Activated T-helper 17 cell treated with anti-CD3 and anti-CD28 coated beads, Interleukin-2, amount 50 U/mL, for 72 hours (primary cell): Measurements from ENCODE around the gene UPP2. TPM values are rescaled to one million over a fixed set of nuclear protein-coding genes. Genes with fewer than 3 reads are reported as not detected.

ENCODE experiments used
- ATAC-seq: fragments of 150-1000 bp; cut with Tn5 transposase; replicated peaks from 2 replicates; pipeline ENCODE4 v1.10.0; 2021; ENCODE audit warnings: mild to moderate bottlenecking, moderate library complexity
- H3K27ac Mint-ChIP-seq: one replicate; pipeline ENCODE4 v1.8.0; 2022; ENCODE audit warnings: mixed read lengths
- H3K27me3 Mint-ChIP-seq: one replicate; pipeline ENCODE4 v1.8.0; 2022; ENCODE audit warnings: mixed read lengths
- H3K36me3 Mint-ChIP-seq: one replicate; pipeline ENCODE4 v1.8.0; 2022; ENCODE audit warnings: low read depth, mild to moderate bottlenecking, mixed read lengths
- H3K4me1 Mint-ChIP-seq: one replicate; pipeline ENCODE4 v1.8.0; 2022; ENCODE audit warnings: mixed read lengths
- H3K4me3 Mint-ChIP-seq: one replicate; pipeline ENCODE4 v1.8.0; 2022; ENCODE audit warnings: mild to moderate bottlenecking, mixed read lengths
- H3K9me3 Mint-ChIP-seq: one replicate; pipeline ENCODE4 v1.8.0; 2022; ENCODE audit warnings: mixed read lengths
- total RNA-seq, 2 donors: library from RNA; stranded (reverse); gene quantifications; one replicate each; pipeline ENCODE4 v1.2.3, GENCODE V29; 2022

UPP2 gene
- total RNA-seq, 2 donors from 2014 or later = not detected

- no peaks in the 10 kb centered on the region for H3K9me3 Mint-ChIP-seq
- no peaks in the 10 kb centered on the region for H3K4me1 Mint-ChIP-seq
- H3K27me3 Mint-ChIP-seq = peaks cover 7% of the 10 kb centered on the region
- H3K36me3 Mint-ChIP-seq = no peaks in the 10 kb centered on the region
- no peak overlapping the region for H3K4me3 Mint-ChIP-seq
- ATAC-seq = no peak
- no peak overlapping the region for H3K27ac Mint-ChIP-seq
Observed at GRCh38 chr2:158120664-158121641, 19.3 kb downstream of the UPP2 start.

- no peaks in the 10 kb centered on the region for H3K4me1 Mint-ChIP-seq
- ATAC-seq = no peak
- no peaks in the 10 kb centered on the region for H3K9me3 Mint-ChIP-seq
- H3K27me3 Mint-ChIP-seq = peaks cover 8% of the 10 kb centered on the region
- H3K4me3 Mint-ChIP-seq = no peak overlapping the region
- no peak overlapping the region for H3K27ac Mint-ChIP-seq
- H3K36me3 Mint-ChIP-seq = no peaks in the 10 kb centered on the region
Observed at GRCh38 chr2:158124896-158125295, 23.2 kb downstream of the UPP2 start.

GRCh38 chr2:158125756-158126498 is 24.3 kb downstream of the UPP2 start:
- Mint-ChIP-seq H3K4me1 (no peaks in the 10 kb centered on the region), H3K4me3 (no peak overlapping the region), H3K27ac (no peak overlapping the region), H3K36me3 (no peaks in the 10 kb centered on the region), H3K9me3 (no peaks in the 10 kb centered on the region), H3K27me3 (peaks cover 8% of the 10 kb centered on the region)
- ATAC-seq = no peak

- Mint-ChIP-seq H3K4me3 (no peak overlapping the region), H3K27me3 (peaks cover 12% of the 10 kb centered on the region), H3K36me3 (no peaks in the 10 kb centered on the region), H3K27ac (no peak overlapping the region), H3K9me3 (no peaks in the 10 kb centered on the region), H3K4me1 (no peaks in the 10 kb centered on the region)
- ATAC-seq = no peak
Observed at GRCh38 chr2:158127380-158127804, 25.7 kb downstream of the UPP2 start.

GRCh38 chr2:158128168-158128973 is 26.7 kb downstream of the UPP2 start:
- H3K36me3 Mint-ChIP-seq = no peaks in the 10 kb centered on the region
- no peak overlapping the region for H3K27ac Mint-ChIP-seq
- no peaks in the 10 kb centered on the region for H3K9me3 Mint-ChIP-seq
- H3K4me3 Mint-ChIP-seq = no peak overlapping the region
- peaks cover 15% of the 10 kb centered on the region for H3K27me3 Mint-ChIP-seq
- ATAC-seq = no peak
- H3K4me1 Mint-ChIP-seq = no peaks in the 10 kb centered on the region

- no peaks in the 10 kb centered on the region for H3K4me1 Mint-ChIP-seq
- no peaks in the 10 kb centered on the region for H3K9me3 Mint-ChIP-seq
- peaks cover 14% of the 10 kb centered on the region for H3K27me3 Mint-ChIP-seq
- no peak overlapping the region for H3K4me3 Mint-ChIP-seq
- no peak for ATAC-seq
- H3K36me3 Mint-ChIP-seq = no peaks in the 10 kb centered on the region
- no peak overlapping the region for H3K27ac Mint-ChIP-seq
Observed at GRCh38 chr2:158129037-158129436, 27.4 kb downstream of the UPP2 start.

GRCh38 chr2:158130832-158131473 is 29.3 kb downstream of the UPP2 start:
- Mint-ChIP-seq H3K36me3 (no peaks in the 10 kb centered on the region), H3K9me3 (no peaks in the 10 kb centered on the region), H3K27me3 (peaks cover 11% of the 10 kb centered on the region), H3K4me3 (no peak overlapping the region), H3K4me1 (no peaks in the 10 kb centered on the region), H3K27ac (no peak overlapping the region)
- no peak for ATAC-seq

GRCh38 chr2:158131483-158131912 is 29.8 kb downstream of the UPP2 start:
- no peaks in the 10 kb centered on the region for H3K9me3 Mint-ChIP-seq

GRCh38 chr2:158131919-158132566 is 30.4 kb downstream of the UPP2 start:
- no peaks in the 10 kb centered on the region for H3K4me1 Mint-ChIP-seq
- H3K27me3 Mint-ChIP-seq = peaks cover 11% of the 10 kb centered on the region
- ATAC-seq = no peak
- no peak overlapping the region for H3K27ac Mint-ChIP-seq
- no peaks in the 10 kb centered on the region for H3K36me3 Mint-ChIP-seq
- H3K9me3 Mint-ChIP-seq = no peaks in the 10 kb centered on the region
- no peak overlapping the region for H3K4me3 Mint-ChIP-seq

More at GRCh38 chr2:158131483-158131912, 29.8 kb downstream of the UPP2 start:
- no peak overlapping the region for H3K4me3 Mint-ChIP-seq
- no peak for ATAC-seq
- no peak overlapping the region for H3K27ac Mint-ChIP-seq
- no peaks in the 10 kb centered on the region for H3K4me1 Mint-ChIP-seq
- peaks cover 11% of the 10 kb centered on the region for H3K27me3 Mint-ChIP-seq
- no peaks in the 10 kb centered on the region for H3K36me3 Mint-ChIP-seq

GRCh38 chr2:158134055-158134454 is 32.4 kb downstream of the UPP2 start:
- Mint-ChIP-seq H3K36me3 (no peaks in the 10 kb centered on the region), H3K4me1 (no peaks in the 10 kb centered on the region), H3K27me3 (peaks cover 18% of the 10 kb centered on the region), H3K4me3 (no peak overlapping the region), H3K9me3 (no peaks in the 10 kb centered on the region), H3K27ac (no peak overlapping the region)
- ATAC-seq = no peak

- Mint-ChIP-seq H3K9me3 (no peaks in the 10 kb centered on the region), H3K27ac (no peak overlapping the region), H3K27me3 (peaks cover 15% of the 10 kb centered on the region), H3K4me1 (no peaks in the 10 kb centered on the region), H3K36me3 (no peaks in the 10 kb centered on the region), H3K4me3 (no peak overlapping the region)
- ATAC-seq = no peak
Observed at GRCh38 chr2:158134655-158135054, 33.0 kb downstream of the UPP2 start.

- Mint-ChIP-seq H3K9me3 (no peaks in the 10 kb centered on the region), H3K36me3 (no peaks in the 10 kb centered on the region), H3K27me3 (peaks cover 15% of the 10 kb centered on the region), H3K4me3 (no peak overlapping the region), H3K27ac (no peak overlapping the region), H3K4me1 (no peaks in the 10 kb centered on the region)
- no peak for ATAC-seq
Observed at GRCh38 chr2:158135096-158135495, 33.4 kb downstream of the UPP2 start.

- Mint-ChIP-seq H3K4me3 (no peak overlapping the region), H3K4me1 (no peaks in the 10 kb centered on the region), H3K27me3 (peaks cover 21% of the 10 kb centered on the region), H3K36me3 (no peaks in the 10 kb centered on the region), H3K9me3 (no peaks in the 10 kb centered on the region), H3K27ac (no peak overlapping the region)
- no peak for ATAC-seq
Observed at GRCh38 chr2:158138255-158138654, 36.6 kb downstream of the UPP2 start.
